Measurements from ENCODE around the gene RAMP2.

DNA sequence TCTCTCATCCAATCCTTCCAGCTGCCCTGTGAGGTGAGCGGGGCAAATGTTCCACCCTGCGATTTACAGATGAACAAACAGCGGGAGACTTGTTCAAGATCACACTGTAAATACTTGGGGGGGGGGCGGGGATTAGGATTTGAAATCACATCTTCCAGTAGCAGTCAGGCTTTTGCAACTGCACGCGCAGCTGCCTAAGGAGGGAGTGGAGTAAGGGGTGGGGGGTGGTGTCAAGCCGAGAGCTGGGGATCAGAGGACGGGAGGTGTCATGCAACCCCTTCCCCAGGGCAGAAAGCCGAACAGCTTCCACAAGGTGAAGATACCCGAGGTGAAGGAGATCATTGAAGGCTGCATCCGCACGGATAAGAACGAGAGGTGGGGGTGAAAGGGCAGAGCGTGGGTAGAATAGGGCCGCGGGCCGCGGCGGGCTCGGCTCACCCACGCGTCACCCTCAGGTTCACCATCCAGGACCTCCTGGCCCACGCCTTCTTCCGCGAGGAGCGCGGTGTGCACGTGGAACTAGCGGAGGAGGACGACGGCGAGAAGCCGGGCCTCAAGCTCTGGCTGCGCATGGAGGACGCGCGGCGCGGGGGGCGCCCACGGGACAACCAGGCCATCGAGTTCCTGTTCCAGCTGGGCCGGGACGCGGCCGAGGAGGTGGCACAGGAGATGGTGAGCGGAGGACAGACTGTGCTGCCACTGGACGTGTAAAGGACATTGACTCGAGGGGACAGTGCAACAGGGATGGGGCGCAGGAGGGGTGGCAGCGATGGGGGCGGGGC, 24.0 kb downstream of the RAMP2 start:
- TF ChIP-seq, protein P1, sequence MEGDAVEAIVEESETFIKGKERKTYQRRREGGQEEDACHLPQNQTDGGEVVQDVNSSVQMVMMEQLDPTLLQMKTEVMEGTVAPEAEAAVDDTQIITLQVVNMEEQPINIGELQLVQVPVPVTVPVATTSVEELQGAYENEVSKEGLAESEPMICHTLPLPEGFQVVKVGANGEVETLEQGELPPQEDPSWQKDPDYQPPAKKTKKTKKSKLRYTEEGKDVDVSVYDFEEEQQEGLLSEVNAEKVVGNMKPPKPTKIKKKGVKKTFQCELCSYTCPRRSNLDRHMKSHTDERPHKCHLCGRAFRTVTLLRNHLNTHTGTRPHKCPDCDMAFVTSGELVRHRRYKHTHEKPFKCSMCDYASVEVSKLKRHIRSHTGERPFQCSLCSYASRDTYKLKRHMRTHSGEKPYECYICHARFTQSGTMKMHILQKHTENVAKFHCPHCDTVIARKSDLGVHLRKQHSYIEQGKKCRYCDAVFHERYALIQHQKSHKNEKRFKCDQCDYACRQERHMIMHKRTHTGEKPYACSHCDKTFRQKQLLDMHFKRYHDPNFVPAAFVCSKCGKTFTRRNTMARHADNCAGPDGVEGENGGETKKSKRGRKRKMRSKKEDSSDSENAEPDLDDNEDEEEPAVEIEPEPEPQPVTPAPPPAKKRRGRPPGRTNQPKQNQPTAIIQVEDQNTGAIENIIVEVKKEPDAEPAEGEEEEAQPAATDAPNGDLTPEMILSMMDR (IDR thresholded peaks at IDR 0.05; ENCODE audit: insufficient read depth, low read length, poor library complexity, severe bottlenecking) = no peak
- TF ChIP-seq EZH2phosphoT487 (conservative IDR thresholded peaks at IDR 0.05; ENCODE audit: low read length) = no peak

Measured in SU-DHL-6 (cell line).